HUES6 (cell line): ENCODE data around the gene UROC1.

ENCODE experiments used
- H3K27ac ChIP-seq: 2 replicates; pipeline ENCODE4 v1.7.0; 2013; ENCODE audit warnings: low read depth, mild to moderate bottlenecking, low read length, inconsistent platforms
- H3K27me3 ChIP-seq: 2 replicates; pipeline ENCODE4 v1.6.1; 2013; ENCODE audit warnings: low read length; ENCODE audit not compliant: control insufficient read depth, insufficient read depth
- H3K36me3 ChIP-seq: 2 replicates; pipeline ENCODE4 v1.6.1; 2013; ENCODE audit warnings: low read length; ENCODE audit not compliant: control insufficient read depth, insufficient read depth
- H3K4me1 ChIP-seq: 2 replicates; pipeline ENCODE4 v1.6.1; 2013; ENCODE audit warnings: low read length; ENCODE audit not compliant: control insufficient read depth, insufficient read depth
- H3K4me3 ChIP-seq: 2 replicates; pipeline ENCODE4 v1.5.1; 2013; ENCODE audit warnings: low read depth, low read length
- H3K9ac ChIP-seq: one replicate; pipeline ENCODE4 v1.6.1; 2013; ENCODE audit warnings: mild to moderate bottlenecking, low read length
- H3K9me3 ChIP-seq: 2 replicates; pipeline ENCODE4 v1.6.1; 2013; ENCODE audit warnings: low read depth, low read length; ENCODE audit not compliant: control insufficient read depth, insufficient read depth

Gene UROC1

DNA sequence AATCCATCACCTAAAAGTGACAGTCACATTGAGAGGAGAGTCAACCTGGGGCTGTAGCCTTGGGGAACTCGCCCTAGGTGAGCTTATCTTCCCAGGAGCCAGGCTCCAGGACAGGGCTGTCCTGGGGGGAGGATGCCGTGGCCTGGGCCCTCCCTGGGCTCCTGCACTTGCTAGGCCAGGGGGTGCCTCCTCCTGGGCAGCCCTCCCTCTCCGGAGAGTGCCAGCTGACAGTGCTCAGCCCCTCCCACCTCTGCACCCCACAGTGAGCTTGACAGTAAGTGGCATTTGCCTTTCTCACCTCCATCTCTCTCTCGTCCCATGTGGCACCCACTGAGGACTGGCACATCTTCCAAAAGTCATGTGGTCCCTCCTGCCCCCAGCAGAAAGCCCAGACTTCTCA is 19.1 kb downstream of the UROC1 start:
- no peak overlapping the region for H3K9ac ChIP-seq
- H3K9me3 ChIP-seq = no peaks in the 10 kb centered on the region
- peaks cover 11% of the 10 kb centered on the region for H3K4me1 ChIP-seq
- H3K4me3 ChIP-seq = no peak overlapping the region
- H3K27me3 ChIP-seq = no peaks in the 10 kb centered on the region
- no peak overlapping the region for H3K27ac ChIP-seq
- H3K36me3 ChIP-seq = no peaks in the 10 kb centered on the region

DNA sequence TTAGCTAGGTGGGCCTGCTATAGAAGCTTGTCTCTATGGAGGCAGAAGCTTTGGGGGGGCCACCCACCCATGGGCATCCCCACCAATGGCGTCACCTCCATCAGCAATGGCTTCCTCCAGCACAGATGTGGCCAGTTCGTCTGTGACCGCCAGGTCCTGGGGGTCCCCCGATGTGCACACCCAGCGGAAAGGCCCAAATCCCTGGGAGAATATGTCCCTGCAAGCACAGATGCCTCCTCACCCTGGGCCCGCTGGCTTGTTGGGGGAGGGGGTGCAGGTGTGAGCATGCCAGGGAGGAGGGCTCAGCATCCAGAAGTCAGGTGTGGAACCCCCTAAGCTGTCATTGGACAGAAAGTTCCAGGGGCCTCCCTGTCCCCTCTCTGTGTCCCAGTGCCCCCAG is 19.6 kb downstream of the UROC1 start:
- H3K9ac ChIP-seq = no peak overlapping the region
- H3K4me3 ChIP-seq = no peak overlapping the region
- no peaks in the 10 kb centered on the region for H3K27me3 ChIP-seq
- peaks cover 11% of the 10 kb centered on the region for H3K4me1 ChIP-seq
- no peak overlapping the region for H3K27ac ChIP-seq
- no peaks in the 10 kb centered on the region for H3K9me3 ChIP-seq
- no peaks in the 10 kb centered on the region for H3K36me3 ChIP-seq

DNA sequence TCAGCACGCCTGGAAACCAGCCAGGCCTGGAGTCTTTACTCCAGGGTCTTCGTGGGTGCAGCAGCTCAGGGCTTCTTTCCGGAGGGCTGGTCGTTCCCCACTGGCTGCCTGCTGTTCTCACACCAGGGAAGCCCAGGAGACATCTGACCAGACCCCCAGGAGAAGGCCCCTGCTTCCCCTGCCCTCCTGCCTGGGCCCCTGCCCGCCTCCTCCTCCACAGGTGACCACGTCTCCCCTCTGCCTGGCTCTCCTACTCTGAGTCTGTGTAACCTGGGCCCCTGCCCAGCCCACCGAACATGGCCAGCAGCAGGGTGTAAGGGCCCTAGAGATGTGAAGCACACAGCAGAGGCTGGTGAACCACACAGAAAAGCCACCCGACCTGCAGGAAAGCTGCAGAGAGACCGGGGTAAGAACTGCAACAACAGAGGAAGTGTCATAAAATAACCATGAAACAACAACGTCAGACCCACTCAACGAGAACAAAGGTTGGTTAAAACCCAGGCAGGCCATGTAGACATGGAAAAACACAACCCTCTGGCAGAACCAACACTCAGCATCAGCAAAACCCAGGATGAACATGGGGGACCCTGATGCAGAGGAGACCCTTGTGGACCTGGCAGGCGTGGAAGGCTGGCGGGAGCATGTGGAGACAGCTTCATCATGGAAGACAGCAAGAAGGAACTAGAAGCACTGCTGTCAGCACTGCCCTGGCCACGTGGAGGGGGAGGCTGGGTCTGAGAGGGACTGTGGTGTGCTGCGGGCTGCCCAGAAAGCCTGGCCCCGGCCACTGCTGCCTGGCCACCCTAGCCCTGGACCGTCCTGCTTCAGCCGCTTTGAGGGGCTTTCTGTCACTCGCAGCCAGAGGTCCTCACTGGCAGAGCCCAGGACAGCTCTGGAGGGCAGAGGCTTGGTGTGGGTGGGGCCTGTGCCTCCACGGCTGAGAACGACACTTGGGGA is 20.4 kb downstream of the UROC1 start:
- Histone ChIP-seq H3K4me3 (no peak overlapping the region), H3K4me1 (peaks cover 11% of the 10 kb centered on the region), H3K9me3 (no peaks in the 10 kb centered on the region), H3K9ac (no peak overlapping the region), H3K36me3 (no peaks in the 10 kb centered on the region), H3K27me3 (no peaks in the 10 kb centered on the region), H3K27ac (no peak overlapping the region)

DNA sequence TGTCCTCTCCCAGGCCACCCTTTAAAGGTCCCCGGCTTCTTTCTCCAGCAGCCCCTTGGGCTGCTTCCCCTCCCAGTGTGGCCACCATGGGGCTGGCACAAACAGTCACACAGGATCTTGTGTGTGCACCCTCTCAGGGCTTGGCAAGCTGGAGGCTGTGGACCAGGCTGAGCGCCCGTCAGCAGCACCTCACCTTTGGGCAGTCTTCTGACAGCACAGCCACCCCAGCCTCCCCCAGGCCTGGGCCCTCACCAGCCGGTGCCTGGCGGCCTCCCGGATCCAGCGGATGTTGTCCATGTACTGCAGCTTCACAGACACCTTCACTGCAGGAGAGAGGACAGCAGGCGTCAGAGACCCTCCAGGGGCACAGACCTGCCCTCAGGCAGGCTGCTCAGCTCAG is 21.8 kb downstream of the UROC1 start:
- H3K27ac ChIP-seq = no peak overlapping the region
- no peaks in the 10 kb centered on the region for H3K27me3 ChIP-seq
- no peak overlapping the region for H3K9ac ChIP-seq
- no peak overlapping the region for H3K4me3 ChIP-seq
- H3K4me1 ChIP-seq = peaks cover 11% of the 10 kb centered on the region
- no peaks in the 10 kb centered on the region for H3K9me3 ChIP-seq
- no peaks in the 10 kb centered on the region for H3K36me3 ChIP-seq

DNA sequence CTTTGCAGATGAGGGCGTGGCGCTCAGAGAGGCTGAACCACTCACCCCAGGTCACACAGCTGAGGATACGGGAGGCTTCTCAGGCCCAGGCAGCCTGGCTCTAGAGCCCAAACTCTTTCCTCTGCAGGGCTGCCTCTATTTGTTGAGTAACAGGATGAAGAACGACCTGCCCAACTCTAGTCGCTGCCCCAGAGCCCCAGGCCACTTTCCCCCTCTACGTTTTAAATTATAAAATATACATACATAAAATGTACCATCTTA is 22.7 kb downstream of the UROC1 start:
- Histone ChIP-seq H3K4me3 (no peak overlapping the region), H3K36me3 (no peaks in the 10 kb centered on the region), H3K9ac (no peak overlapping the region), H3K9me3 (no peaks in the 10 kb centered on the region), H3K27ac (no peak overlapping the region), H3K4me1 (peaks cover 11% of the 10 kb centered on the region), H3K27me3 (no peaks in the 10 kb centered on the region)

DNA sequence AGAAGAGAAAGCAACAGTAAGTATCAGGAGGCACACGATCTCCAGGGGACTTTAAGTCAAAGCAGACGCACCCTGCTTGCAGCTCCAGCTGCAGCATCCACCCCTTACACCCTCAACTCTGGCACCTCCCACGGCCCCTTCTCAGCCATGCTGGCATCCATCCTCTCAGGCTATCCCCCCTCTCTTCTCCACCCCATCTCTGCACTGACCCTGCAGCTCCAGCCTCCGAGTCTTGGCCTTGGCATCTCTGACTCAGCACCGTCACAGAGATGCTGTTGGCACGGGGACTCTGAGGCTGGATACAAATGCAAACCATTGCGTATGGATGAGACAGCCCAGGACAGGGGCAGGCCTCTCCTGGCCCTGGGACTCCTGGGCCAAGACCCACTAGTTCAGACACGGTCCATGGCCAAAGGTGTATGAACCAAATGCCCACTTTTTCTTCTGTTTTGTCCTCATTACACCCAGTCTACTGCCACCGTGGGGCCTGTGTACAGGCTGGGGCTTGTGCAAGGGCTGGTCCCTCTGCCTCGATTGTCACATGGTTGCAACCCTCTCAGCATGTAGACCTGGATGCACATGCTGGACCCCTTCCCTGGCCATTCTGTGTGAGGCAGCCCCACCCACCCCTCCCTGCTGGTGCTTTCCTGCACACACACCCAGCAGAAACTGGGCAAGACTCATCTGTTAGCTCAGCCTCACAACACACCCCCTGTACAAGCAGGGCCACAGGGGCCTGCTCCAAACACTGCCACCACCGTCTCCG is 23.2 kb downstream of the UROC1 start:
- no peaks in the 10 kb centered on the region for H3K36me3 ChIP-seq
- no peak overlapping the region for H3K27ac ChIP-seq
- H3K4me1 ChIP-seq = peaks cover 10% of the 10 kb centered on the region
- H3K27me3 ChIP-seq = no peaks in the 10 kb centered on the region
- no peaks in the 10 kb centered on the region for H3K9me3 ChIP-seq
- H3K4me3 ChIP-seq = no peak overlapping the region
- H3K9ac ChIP-seq = no peak overlapping the region

DNA sequence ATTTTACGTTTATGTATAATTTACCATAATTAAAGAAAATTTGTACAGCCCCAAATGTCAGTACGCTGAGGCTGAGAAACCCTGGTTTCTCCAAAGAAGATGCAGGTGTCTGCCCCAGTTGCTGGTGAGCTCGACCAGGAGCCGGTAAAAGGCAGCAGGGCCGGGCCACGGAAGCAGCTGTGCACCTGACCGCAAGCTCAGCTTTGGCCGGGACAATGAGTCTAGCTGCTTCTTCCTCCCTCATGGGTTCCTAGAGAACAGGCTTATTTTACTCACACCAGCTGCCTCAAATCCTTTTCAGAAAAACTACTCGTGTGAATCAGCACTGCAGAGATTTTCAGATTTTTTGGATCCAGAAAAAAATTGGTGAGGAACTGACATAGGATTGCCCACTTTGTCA is 23.8 kb downstream of the UROC1 start:
- no peaks in the 10 kb centered on the region for H3K27me3 ChIP-seq
- no peaks in the 10 kb centered on the region for H3K36me3 ChIP-seq
- H3K4me3 ChIP-seq = no peak overlapping the region
- H3K9me3 ChIP-seq = no peaks in the 10 kb centered on the region
- peaks cover 4% of the 10 kb centered on the region for H3K4me1 ChIP-seq
- no peak overlapping the region for H3K9ac ChIP-seq
- H3K27ac ChIP-seq = no peak overlapping the region

DNA sequence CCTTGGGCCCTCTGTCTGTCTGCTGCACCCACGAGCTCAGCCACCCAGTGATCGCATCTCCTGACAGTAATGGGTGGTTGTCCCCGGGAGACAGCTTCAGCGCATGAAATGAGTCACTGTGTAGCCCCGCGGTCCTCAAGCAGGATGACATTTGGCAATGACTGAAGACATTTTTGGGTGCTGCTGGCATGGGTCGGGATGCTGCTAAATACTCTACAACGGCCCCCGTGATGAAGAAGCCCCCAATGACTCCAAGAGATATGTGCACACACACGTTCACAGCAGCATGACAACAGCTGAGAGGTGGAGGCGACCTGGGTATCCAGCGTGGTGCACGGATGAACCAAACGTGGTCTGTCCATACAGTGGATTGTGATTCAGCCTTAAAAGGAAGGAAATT is 24.5 kb downstream of the UROC1 start:
- H3K27me3 ChIP-seq = no peaks in the 10 kb centered on the region
- no peak overlapping the region for H3K9ac ChIP-seq
- H3K9me3 ChIP-seq = no peaks in the 10 kb centered on the region
- no peaks in the 10 kb centered on the region for H3K4me1 ChIP-seq
- no peaks in the 10 kb centered on the region for H3K36me3 ChIP-seq
- no peak overlapping the region for H3K27ac ChIP-seq
- no peak overlapping the region for H3K4me3 ChIP-seq

DNA sequence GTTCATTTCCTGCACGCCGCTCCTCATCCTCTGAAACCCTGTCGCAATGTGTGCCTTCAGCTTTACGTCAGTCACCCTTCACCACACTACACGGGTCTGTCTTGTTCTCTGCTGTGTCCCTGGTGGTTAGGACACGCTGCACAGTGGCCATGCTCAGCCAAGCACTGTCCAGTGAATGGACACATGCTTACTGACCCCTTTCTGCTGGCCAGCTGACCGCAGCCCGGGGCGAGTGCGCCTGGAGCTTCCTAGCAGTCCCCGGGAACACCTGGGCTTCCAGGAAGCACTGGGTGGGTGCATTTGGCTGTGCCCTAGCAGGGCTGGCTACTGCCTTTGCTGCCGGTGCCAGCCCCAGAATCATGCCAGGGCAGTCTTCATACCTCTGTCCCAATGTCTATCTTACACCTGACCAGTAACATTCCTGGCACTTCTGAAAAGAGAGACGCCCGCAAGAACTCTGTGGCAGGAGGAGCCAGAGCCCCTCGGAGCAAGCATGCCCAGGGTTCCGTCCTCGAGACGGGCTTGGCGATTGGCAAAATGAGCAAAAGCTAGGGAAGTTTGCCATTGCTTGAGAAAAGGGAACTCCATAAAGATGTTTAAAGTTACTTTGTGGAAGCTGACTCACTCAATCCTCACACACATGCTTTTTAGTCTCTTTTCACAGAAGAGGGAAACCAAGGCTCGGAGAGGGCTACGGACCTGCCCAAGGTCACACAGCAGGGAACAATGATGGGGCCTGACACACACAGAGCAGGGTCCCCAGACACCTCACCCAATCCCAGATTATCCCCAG is 26.2 kb downstream of the UROC1 start:
- Histone ChIP-seq H3K9ac (no peak overlapping the region), H3K27me3 (no peaks in the 10 kb centered on the region), H3K27ac (no peak overlapping the region), H3K4me3 (no peak overlapping the region), H3K36me3 (no peaks in the 10 kb centered on the region), H3K4me1 (peaks cover 8% of the 10 kb centered on the region), H3K9me3 (no peaks in the 10 kb centered on the region)

DNA sequence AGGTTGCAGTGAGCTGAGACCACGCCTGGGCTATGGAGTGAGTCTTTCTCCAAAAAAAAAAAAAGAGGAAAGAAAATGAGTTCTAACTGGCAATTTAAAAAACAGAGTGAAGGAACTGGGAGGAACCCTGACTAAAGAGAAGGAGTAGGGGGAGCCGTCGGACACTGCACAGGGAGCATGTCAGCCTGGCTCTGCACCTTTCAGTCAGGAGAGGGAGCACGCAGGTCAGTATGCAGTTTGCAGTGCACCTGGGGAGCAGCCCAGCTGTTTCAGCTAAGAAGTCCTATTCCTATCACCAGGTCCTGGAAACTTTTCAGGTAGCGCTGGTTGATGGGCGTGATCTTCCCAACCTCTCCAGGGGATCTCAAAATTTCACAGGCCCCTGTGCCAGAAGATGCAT is 27.0 kb downstream of the UROC1 start:
- no peak overlapping the region for H3K27ac ChIP-seq
- H3K4me1 ChIP-seq = peaks cover 14% of the 10 kb centered on the region
- H3K27me3 ChIP-seq = no peaks in the 10 kb centered on the region
- no peaks in the 10 kb centered on the region for H3K36me3 ChIP-seq
- no peak overlapping the region for H3K4me3 ChIP-seq
- no peaks in the 10 kb centered on the region for H3K9me3 ChIP-seq
- H3K9ac ChIP-seq = no peak overlapping the region
